ENCODE measurements around the gene FOXP1. TPM values are rescaled to one million over a fixed set of nuclear protein-coding genes. Genes with fewer than 3 reads are reported as not detected.

Gene FOXP1
- total and polyA plus RNA-seq, 2 of the 8 experiments (the other 6 are each of a cell fraction or from before 2014, with no cell fraction given) = 13.9 to 25.4 TPM

DNA sequence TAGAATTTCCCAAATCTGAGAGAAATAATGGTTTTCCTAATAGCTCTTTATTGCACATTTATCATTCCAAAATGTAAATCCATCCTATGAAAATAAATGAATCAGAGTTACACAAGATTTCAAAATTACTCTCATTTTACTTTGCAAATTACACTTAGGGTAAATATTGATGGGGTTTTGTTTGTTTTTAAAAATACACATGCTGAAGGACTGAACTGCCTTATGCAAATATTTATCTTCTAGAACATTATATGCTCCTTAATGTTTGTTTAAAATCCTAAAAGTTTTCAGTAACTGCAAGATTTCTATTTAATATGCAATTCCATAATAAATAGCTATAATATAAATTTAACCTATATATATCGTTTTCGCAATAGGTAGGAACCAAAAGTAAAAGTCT is 38.2 kb downstream of the FOXP1 start:
- Histone ChIP-seq H3K36me3 (ENCODE audit: control insufficient read depth in 2 of 4, insufficient read depth in 4 of 4, low read length in 3 of 4) (no peaks in the 10 kb centered on the region; a peak in 1 of 8 replicates), H3K27ac (ENCODE audit: low read depth, low read length) (no peak overlapping the region), H2BK12ac (ENCODE audit: low read depth, low read length) (no peak overlapping the region), H3K79me2 (ENCODE audit: control insufficient read depth in 1 of 2, insufficient read depth in 2 of 2, low read length in 2 of 2) (no peaks in the 10 kb centered on the region; a peak in 1 of 4 replicates), H3K4me3 (ENCODE audit: extremely low read depth in 1 of 4, insufficient read depth in 2 of 4, low read depth in 3 of 4, low read length in 4 of 4) (no peak overlapping the region), H3K18ac (ENCODE audit: extremely low read depth, low read length) (no peak overlapping the region), H3K4me2 (ENCODE audit: insufficient read depth in 1 of 2, low read depth in 2 of 2, low read length in 2 of 2) (no peak overlapping the region), H2BK120ac (replicated peaks; ENCODE audit: low read depth, low read length) (no peak overlapping the region), H3K4ac (replicated peaks; ENCODE audit: insufficient read length, low read depth, low read length) (no peak overlapping the region), H2BK15ac (ENCODE audit: low read length) (no peak overlapping the region), H2BK20ac (ENCODE audit: low read length) (no peak overlapping the region), H2AFZ (ENCODE audit: low read length) (no peak overlapping the region), H4K91ac (replicated peaks; ENCODE audit: insufficient read length, low read length) (no peak overlapping the region), H2AK5ac (ENCODE audit: low read depth, low read length) (no peak overlapping the region), H4K20me1 (replicated peaks in 1 of 2; ENCODE audit: control insufficient read depth in 1 of 2, insufficient read depth in 2 of 2, low read length in 2 of 2) (peaks cover 2% of the 10 kb centered on the region in 2 experiments), H3K27me3 (replicated peaks in 1 of 4; ENCODE audit: control insufficient read depth in 3 of 4, extremely low read depth in 1 of 4, insufficient read depth in 3 of 4, low read length in 3 of 4) (no peaks in the 10 kb centered on the region), H3K56ac (replicated peaks; ENCODE audit: insufficient read length, low read depth, low read length) (no peak overlapping the region), H3K23me2 (ENCODE audit: low read depth, low read length) (no peaks in the 10 kb centered on the region), H3K79me1 (ENCODE audit: low read depth, low read length) (no peaks in the 10 kb centered on the region), H3K9ac (replicated peaks in 1 of 4; ENCODE audit: extremely low read depth in 1 of 4, low read depth in 3 of 4, low read length in 3 of 4) (no peak overlapping the region), H3K14ac (ENCODE audit: insufficient read length) (no peak overlapping the region), H3K23ac (ENCODE audit: insufficient read length) (no peak overlapping the region), H4K5ac (ENCODE audit: insufficient read length, low read depth, low read length) (no peak overlapping the region), H3K9me3 (ENCODE audit: insufficient read depth in 2 of 2, low read depth in 1 of 2, low read length in 1 of 2) (no peaks in the 10 kb centered on the region), H2BK5ac (ENCODE audit: low read depth, low read length) (no peak overlapping the region), H4K8ac (ENCODE audit: extremely low read depth, insufficient read depth, low read length) (no peak overlapping the region), H3K4me1 (replicated peaks in 1 of 4; ENCODE audit: control insufficient read depth in 3 of 4, insufficient read depth in 4 of 4, low read length in 3 of 4) (peaks cover 0 to 14% (median 5%) of the 10 kb centered on the region in 4 experiments; a peak in 5 of 7 replicates)
- ChIA-PET POLR2A (ENCODE audit: partially characterized antibody) (no interaction called here), CTCF (ENCODE audit: partially characterized antibody) (interaction anchor here (0.9 kb wide), 1 partner anchor 37 kb away, joined by 3 read pairs; no protein-coding TSS in a partner anchor)
- DNase-seq (ENCODE audit: low read depth in 1 of 2, low spot score in 2 of 2) = no peak
- no peak for TF ChIP-seq RNF2 (IDR thresholded peaks at IDR 0.05; ENCODE audit: borderline replicate concordance, low read depth, low read length, missing control alignments, poor library complexity, severe bottlenecking)
- TF ChIP-seq HDAC2 (IDR thresholded peaks at IDR 0.05; ENCODE audit: borderline replicate concordance in 1 of 2, low read depth in 2 of 2, low read length in 2 of 2) = no peak
- no peak for TF ChIP-seq KDM5A (IDR thresholded peaks at IDR 0.05; ENCODE audit: low read length)
- TF ChIP-seq NANOG (IDR thresholded peaks at IDR 0.05; ENCODE audit: insufficient read depth, low read depth, low read length, poor library complexity, severe bottlenecking) = no peak
- TF ChIP-seq RFX5 (IDR thresholded peaks at IDR 0.05; ENCODE audit: borderline replicate concordance, low read depth, low read length) = no peak
- TF ChIP-seq JUND (IDR thresholded peaks at IDR 0.05; ENCODE audit: low read length) = no peak
- TF ChIP-seq NRF1 (IDR thresholded peaks at IDR 0.05; ENCODE audit: low read depth, low read length) = no peak
- FAIRE-seq = no peak
- WGBS, 2 experiments (ENCODE audit: extremely low coverage in 1 of 2, insufficient coverage in 1 of 2, insufficient read length in 1 of 2, insufficient replicate concordance in 2 of 2, low coverage in 1 of 2, low lambda C conversion rate in 2 of 2, missing lambda C conversion rate in 1 of 2) = 97% methylated on average over 2 of the region's 2 CpGs; no CpG with 5 or more reads in 1 of the 2 experiments

Data from H1 (cell line).